Activated T-cell treated with anti-CD3 and anti-CD28 coated beads for 24 hours (primary cell): ENCODE measurements around the gene KCNIP1.

ENCODE experiments used
- DNase-seq: peaks from one replicate; pipeline ENCODE4 v3.0.0-alpha.2; 2020; ENCODE audit warnings: low read depth

KCNIP1 gene

DNA sequence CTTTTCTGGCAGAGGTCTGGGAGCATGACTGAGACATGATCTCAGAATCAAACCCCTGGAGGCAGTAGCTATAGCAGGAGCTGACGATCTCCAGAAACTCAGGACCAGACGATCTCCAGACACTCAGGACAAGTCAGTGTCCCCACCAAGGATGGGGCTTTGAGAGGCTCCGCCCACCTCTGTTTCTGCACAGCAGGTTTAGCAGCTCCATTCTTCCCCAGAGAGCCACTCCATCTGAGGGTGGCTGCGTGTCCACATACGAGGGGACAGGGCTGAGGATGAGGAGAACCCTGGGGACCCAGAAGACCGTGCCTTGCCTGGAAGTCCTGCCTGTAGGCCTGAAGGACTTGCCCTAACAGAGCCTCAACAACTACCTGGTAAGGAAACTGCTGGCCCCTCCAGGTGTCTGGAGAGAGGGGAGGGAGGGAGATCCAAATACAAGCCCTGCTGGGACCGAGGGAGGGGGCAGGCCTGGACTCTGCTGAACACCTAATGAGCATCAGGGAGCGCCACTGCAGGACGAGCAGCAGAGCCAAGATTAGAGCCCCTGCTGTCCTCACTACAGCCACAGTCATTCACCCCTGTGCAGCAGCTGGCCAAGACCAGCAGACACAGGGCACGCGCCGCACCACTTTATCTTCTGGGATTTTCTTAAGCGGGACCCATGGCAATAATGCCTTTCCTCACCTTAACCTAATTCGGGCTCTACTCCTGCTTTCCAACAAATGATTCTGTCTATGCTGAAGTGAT, 279.9 kb downstream of the KCNIP1 start, which contains the start of gene GABRP:
Gene GABRP, plus strand, starts transcription at position 228 of the 750 bp plus-strand sequence. CDS start 4,891 bp downstream, outside the sequence.
- no peak for DNase-seq

DNA sequence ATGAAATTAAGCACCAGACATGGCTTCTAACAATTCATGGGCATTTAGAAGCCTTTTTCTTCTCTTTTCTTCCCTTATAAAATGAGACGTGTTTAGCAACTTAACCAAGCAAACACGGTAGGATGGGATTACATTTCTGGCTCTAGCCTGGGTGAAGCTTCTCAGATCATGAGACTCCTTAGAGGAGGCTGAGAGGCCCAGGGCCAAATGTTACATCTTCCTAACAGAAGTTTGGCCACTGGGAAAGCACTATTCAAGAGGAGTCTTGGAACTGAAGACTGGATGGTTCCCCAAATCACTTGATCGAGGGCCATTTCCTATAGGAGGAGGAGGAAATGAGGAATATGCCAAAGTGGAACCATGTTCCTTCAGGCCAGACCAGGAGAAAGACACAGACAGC, 281.6 kb downstream of the KCNIP1 start:
- DNase-seq = no peak
